ENCODE measurements around the gene SLC5A5. TPM values are rescaled to one million over a fixed set of nuclear protein-coding genes. Genes with fewer than 3 reads are reported as not detected.
"Not testable (repeated sequence)": the region's sequence is repeated elsewhere in the genome, so short reads cannot be mapped to it uniquely, and the experiment has no call there.

The SLC5A5 gene
- total and polyA plus RNA-seq, 3 experiments from 2014 or later = 0.33 to 1.7 (median 1.2) TPM

GRCh38 chr19:17881701-17882100 lies 10.0 kb downstream of the SLC5A5 start:
- Mint-ChIP-seq H3K9me3 (peaks cover 0 to 2% (median 0%) of the 10 kb centered on the region in 5 donors), H3K27ac (no peak overlapping the region), H3K27me3 (no peaks in the 10 kb centered on the region), H3K4me1 (no peaks in the 10 kb centered on the region), H3K4me3 (no peak overlapping the region), H3K36me3 (no peaks in the 10 kb centered on the region)
- Histone ChIP-seq H3K27ac (ENCODE audit: low read depth, low read length) (no peak overlapping the region), H3K4me1 (ENCODE audit: insufficient read depth, low read length) (no peaks in the 10 kb centered on the region), H3K27me3 (ENCODE audit: insufficient read depth, low read length, poor library complexity, severe bottlenecking) (no peaks in the 10 kb centered on the region), H3K9me3 (ENCODE audit: low read length) (no peaks in the 10 kb centered on the region), H3K36me3 (ENCODE audit: insufficient read depth, low read length) (no peaks in the 10 kb centered on the region), H3K4me3 (ENCODE audit: low read length) (no peak overlapping the region)
- CTCF ChIA-PET = no interaction called here
- POLR2A ChIA-PET = no interaction called here
- no peak for DNase-seq

- no peak for DNase-seq
- no peaks in the 10 kb centered on the region for H3K9me3 ChIP-seq (ENCODE audit: low read length)
- no peaks in the 10 kb centered on the region for H3K27me3 ChIP-seq (ENCODE audit: insufficient read depth, low read length, poor library complexity, severe bottlenecking)
- H3K27ac ChIP-seq (ENCODE audit: low read depth, low read length) = no peak overlapping the region
- Mint-ChIP-seq H3K27ac (no peak overlapping the region), H3K4me1 (no peaks in the 10 kb centered on the region), H3K9me3 (peaks cover 0 to 2% (median 0%) of the 10 kb centered on the region in 5 donors), H3K27me3 (no peaks in the 10 kb centered on the region), H3K36me3 (no peaks in the 10 kb centered on the region), H3K4me3 (no peak overlapping the region)
- no peaks in the 10 kb centered on the region for H3K36me3 ChIP-seq (ENCODE audit: insufficient read depth, low read length)
- H3K4me1 ChIP-seq (ENCODE audit: insufficient read depth, low read length) = no peaks in the 10 kb centered on the region
- POLR2A ChIA-PET = no interaction called here
- H3K4me3 ChIP-seq (ENCODE audit: low read length) = no peak overlapping the region
- CTCF ChIA-PET = no interaction called here
Observed at GRCh38 chr19:17883627-17884410, 12.1 kb downstream of the SLC5A5 start.

DNA sequence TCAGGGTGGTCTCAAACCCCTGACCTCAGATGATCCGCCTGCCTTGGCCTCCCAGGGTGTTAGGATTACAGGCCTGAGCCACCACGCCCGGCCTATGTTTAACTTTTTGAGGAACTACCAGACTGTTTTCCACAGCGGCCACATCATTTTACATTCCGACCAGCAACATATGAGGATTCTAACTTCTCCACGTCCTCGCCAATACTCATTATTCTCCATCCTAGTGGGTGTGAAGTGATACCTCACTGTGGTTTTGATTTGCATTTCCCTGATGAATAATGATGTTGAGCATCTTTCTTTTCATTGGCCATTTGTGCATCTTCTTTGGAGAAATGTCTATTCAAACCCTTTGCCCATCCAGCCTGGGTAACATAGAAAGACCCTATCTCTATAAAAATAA lies 14.8 kb downstream of the SLC5A5 start:
- Mint-ChIP-seq H3K4me1 (no peaks in the 10 kb centered on the region), H3K9me3 (peaks cover 0 to 2% (median 0%) of the 10 kb centered on the region in 5 donors), H3K27me3 (peaks cover 3 to 4% of the 10 kb centered on the region in 2 donors), H3K27ac (no peak overlapping the region), H3K36me3 (peaks cover 0 to 1% (median 0%) of the 10 kb centered on the region in 3 donors), H3K4me3 (no peak overlapping the region)
- ChIA-PET POLR2A (no interaction called here), CTCF (no interaction called here)
- Histone ChIP-seq H3K27ac (ENCODE audit: low read depth, low read length) (no peak overlapping the region), H3K9me3 (ENCODE audit: low read length) (no peaks in the 10 kb centered on the region), H3K4me3 (ENCODE audit: low read length) (no peak overlapping the region), H3K27me3 (ENCODE audit: insufficient read depth, low read length, poor library complexity, severe bottlenecking) (no peaks in the 10 kb centered on the region), H3K36me3 (ENCODE audit: insufficient read depth, low read length) (no peaks in the 10 kb centered on the region), H3K4me1 (ENCODE audit: insufficient read depth, low read length) (no peaks in the 10 kb centered on the region)
- DNase-seq = no peak

DNA sequence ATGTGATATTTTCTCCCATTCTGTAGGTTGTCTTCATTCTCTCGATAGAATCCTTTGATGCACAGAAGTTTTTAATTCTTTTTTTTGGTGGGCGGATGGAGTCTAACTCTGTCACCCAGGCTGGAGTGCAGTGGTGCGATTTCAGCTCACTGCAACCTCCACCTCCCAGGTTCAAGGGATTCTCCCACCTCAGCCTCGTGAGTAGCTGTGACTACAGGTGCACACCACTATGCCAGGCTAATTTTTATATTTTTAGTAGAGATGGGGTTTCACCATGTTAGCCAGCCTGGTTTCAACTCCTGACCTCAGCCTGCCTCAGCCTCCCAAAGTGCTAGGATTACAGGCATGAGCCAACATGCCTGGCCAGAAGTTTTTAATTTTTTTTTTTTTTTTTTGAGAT lies 15.5 kb downstream of the SLC5A5 start:
- H3K36me3 ChIP-seq (ENCODE audit: insufficient read depth, low read length); H3K27me3 Mint-ChIP-seq; H3K4me3 ChIP-seq (ENCODE audit: low read length); H3K9me3 ChIP-seq (ENCODE audit: low read length); H3K4me3 Mint-ChIP-seq; H3K36me3 Mint-ChIP-seq; H3K27ac ChIP-seq (ENCODE audit: low read depth, low read length); H3K4me1 ChIP-seq (ENCODE audit: insufficient read depth, low read length); POLR2A ChIA-PET; DNase-seq; H3K27me3 ChIP-seq (ENCODE audit: insufficient read depth, low read length, poor library complexity, severe bottlenecking); H3K9me3 Mint-ChIP-seq; H3K27ac Mint-ChIP-seq; H3K4me1 Mint-ChIP-seq: not testable (repeated sequence)
- CTCF ChIA-PET = interaction anchor here (0.7 kb wide), 1 partner anchor 445 kb away, joined by 3 read pairs; no protein-coding TSS in a partner anchor

DNA sequence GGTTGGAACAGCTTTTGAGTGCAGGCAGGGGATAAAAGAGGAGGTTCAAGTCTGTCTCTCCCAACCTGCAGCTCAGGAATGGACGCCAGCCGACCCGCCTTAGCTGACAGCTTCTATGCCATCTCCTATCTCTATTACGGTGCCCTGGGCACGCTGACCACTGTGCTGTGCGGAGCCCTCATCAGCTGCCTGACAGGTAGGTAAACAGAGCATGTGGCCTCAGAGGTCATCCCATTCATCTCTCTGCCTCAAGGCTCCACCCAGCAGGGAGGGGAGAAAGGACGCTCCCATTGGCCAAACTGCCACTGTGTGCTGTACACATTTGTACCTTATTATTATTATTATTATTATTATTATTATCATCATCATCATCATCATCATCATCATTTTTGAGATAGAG lies 16.5 kb downstream of the SLC5A5 start:
- Mint-ChIP-seq H3K27ac (no peak overlapping the region), H3K27me3 (peaks cover 4 to 6% of the 10 kb centered on the region in 2 donors), H3K9me3 (peaks cover 0 to 2% (median 0%) of the 10 kb centered on the region in 5 donors), H3K36me3 (peaks cover 0 to 1% (median 0%) of the 10 kb centered on the region in 3 donors), H3K4me1 (no peaks in the 10 kb centered on the region), H3K4me3 (no peak overlapping the region)
- Histone ChIP-seq H3K9me3 (ENCODE audit: low read length) (no peaks in the 10 kb centered on the region), H3K36me3 (ENCODE audit: insufficient read depth, low read length) (no peaks in the 10 kb centered on the region), H3K4me1 (ENCODE audit: insufficient read depth, low read length) (no peaks in the 10 kb centered on the region), H3K27me3 (ENCODE audit: insufficient read depth, low read length, poor library complexity, severe bottlenecking) (no peaks in the 10 kb centered on the region), H3K27ac (ENCODE audit: low read depth, low read length) (no peak overlapping the region), H3K4me3 (ENCODE audit: low read length) (no peak overlapping the region)
- ChIA-PET CTCF (no interaction called here), POLR2A (no interaction called here)
- no peak for DNase-seq

DNA sequence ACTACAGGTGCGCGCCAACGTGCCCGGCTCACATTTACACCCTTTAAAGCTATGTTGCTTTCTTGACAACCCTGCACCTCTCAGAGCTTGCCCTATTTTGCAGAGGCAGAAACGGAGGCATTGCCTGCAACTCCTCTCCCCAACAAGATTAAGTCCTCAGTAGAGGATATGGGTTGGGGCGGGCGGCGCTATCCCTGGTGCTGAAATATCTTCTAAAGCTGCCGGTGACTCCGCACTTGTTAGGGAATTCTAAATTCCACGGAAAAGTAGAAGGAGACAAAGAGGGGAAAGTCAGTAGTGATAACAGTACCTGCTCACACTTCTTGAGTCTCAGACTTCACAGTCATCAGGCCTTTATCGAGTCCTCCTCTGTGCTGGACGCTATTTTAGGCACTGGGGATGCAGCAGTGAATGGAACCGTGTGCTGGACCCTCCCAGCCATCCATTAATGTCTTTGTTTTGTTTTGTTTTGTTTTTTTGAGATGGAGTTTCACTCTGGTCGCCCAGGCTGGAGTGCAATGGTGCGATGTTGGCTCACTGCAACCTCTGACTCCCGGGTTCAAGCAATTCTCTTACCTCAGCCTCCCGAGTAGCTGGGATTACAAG lies 18.0 kb downstream of the SLC5A5 start:
- H3K27me3 Mint-ChIP-seq = peaks cover 5 to 8% of the 10 kb centered on the region in 2 donors
- no peaks in the 10 kb centered on the region for H3K36me3 ChIP-seq (ENCODE audit: insufficient read depth, low read length)
- ChIA-PET CTCF (no interaction called here), POLR2A (no interaction called here)
- H3K27ac ChIP-seq (ENCODE audit: low read depth, low read length) = no peak overlapping the region
- no peak overlapping the region for H3K4me3 ChIP-seq (ENCODE audit: low read length)
- DNase-seq = no peak
- H3K4me1 ChIP-seq (ENCODE audit: insufficient read depth, low read length) = no peaks in the 10 kb centered on the region
- no peak overlapping the region for H3K4me3 Mint-ChIP-seq
- H3K9me3 Mint-ChIP-seq = no peaks in the 10 kb centered on the region
- H3K9me3 ChIP-seq (ENCODE audit: low read length) = no peaks in the 10 kb centered on the region
- H3K4me1 Mint-ChIP-seq = no peaks in the 10 kb centered on the region
- no peak overlapping the region for H3K27ac Mint-ChIP-seq
- peaks cover 0 to 1% (median 0%) of the 10 kb centered on the region in 3 donors for H3K36me3 Mint-ChIP-seq
- no peaks in the 10 kb centered on the region for H3K27me3 ChIP-seq (ENCODE audit: insufficient read depth, low read length, poor library complexity, severe bottlenecking)

DNA sequence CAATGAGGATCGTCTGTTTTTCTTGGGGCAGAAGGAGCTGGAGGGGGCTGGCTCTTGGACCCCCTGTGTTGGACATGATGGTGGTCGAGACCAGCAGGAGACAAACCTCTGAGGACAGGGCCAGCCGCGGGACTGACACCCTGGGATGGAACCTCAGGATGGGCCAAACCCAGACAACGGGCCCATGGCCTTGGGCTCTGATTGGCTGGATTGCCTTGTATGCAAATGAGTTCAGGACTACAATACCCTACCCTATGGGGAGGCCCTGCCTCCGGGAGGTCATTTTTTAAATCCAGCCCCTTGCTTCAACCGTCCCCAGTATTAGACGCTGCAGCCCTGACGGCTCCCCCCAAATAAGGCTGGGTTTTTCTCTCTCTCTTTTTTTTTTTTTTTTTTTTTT lies 22.0 kb downstream of the SLC5A5 start:
- DNase-seq = no peak
- CTCF ChIA-PET = no interaction called here
- H3K27ac Mint-ChIP-seq = no peak overlapping the region
- no peak overlapping the region for H3K4me3 Mint-ChIP-seq
- no peaks in the 10 kb centered on the region for H3K9me3 Mint-ChIP-seq
- POLR2A ChIA-PET = interaction anchor here (0.7 kb wide), 1 partner anchor 56 kb away, joined by 4 read pairs; no protein-coding TSS in a partner anchor
- H3K27me3 Mint-ChIP-seq = peaks cover 11 to 17% of the 10 kb centered on the region in 2 donors
- no peak overlapping the region for H3K27ac ChIP-seq (ENCODE audit: low read depth, low read length)
- H3K9me3 ChIP-seq (ENCODE audit: low read length) = no peaks in the 10 kb centered on the region
- no peaks in the 10 kb centered on the region for H3K4me1 ChIP-seq (ENCODE audit: insufficient read depth, low read length)
- H3K36me3 ChIP-seq (ENCODE audit: insufficient read depth, low read length) = no peaks in the 10 kb centered on the region
- H3K4me1 Mint-ChIP-seq = no peaks in the 10 kb centered on the region
- no peak overlapping the region for H3K4me3 ChIP-seq (ENCODE audit: low read length)
- H3K36me3 Mint-ChIP-seq = peaks cover 0 to 1% (median 0%) of the 10 kb centered on the region in 3 donors
- H3K27me3 ChIP-seq (ENCODE audit: insufficient read depth, low read length, poor library complexity, severe bottlenecking) = peaks cover 3% of the 10 kb centered on the region

DNA sequence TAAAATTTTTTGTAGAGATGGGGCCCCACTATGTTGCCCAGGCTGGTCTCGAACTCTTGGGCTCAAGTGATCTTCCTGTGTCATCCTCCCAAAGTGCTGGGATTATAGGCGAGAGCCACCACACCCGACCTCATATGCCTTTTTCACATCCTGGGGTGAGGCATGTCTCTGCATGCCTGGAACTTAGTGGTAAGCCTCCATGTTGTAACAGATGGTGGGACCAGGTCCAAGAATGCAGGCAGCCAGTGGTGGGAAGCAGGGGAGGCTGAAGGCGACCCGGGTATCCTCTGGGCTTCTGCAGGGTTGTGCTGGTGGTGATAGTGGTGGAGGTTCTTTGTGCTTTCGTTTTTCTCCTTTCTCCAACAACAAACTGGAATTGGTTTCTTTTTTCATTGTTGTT lies 31.0 kb downstream of the SLC5A5 start:
- Histone ChIP-seq H3K4me1 (ENCODE audit: insufficient read depth, low read length) (no peaks in the 10 kb centered on the region), H3K27ac (ENCODE audit: low read depth, low read length) (no peak overlapping the region), H3K36me3 (ENCODE audit: insufficient read depth, low read length) (no peaks in the 10 kb centered on the region), H3K27me3 (ENCODE audit: insufficient read depth, low read length, poor library complexity, severe bottlenecking) (peaks cover under 1% of the 10 kb centered on the region), H3K9me3 (ENCODE audit: low read length) (no peaks in the 10 kb centered on the region), H3K4me3 (ENCODE audit: low read length) (no peak overlapping the region)
- H3K27me3 Mint-ChIP-seq = peaks cover 19 to 39% of the 10 kb centered on the region in 2 donors
- POLR2A ChIA-PET = no interaction called here
- CTCF ChIA-PET = no interaction called here
- no peak for DNase-seq
- no peaks in the 10 kb centered on the region for H3K36me3 Mint-ChIP-seq
- no peak overlapping the region for H3K4me3 Mint-ChIP-seq
- H3K4me1 Mint-ChIP-seq = no peaks in the 10 kb centered on the region
- no peak overlapping the region for H3K27ac Mint-ChIP-seq
- H3K9me3 Mint-ChIP-seq = peaks cover 0 to 2% (median 0%) of the 10 kb centered on the region in 5 donors

Measured in CD8-positive, alpha-beta memory T cell (primary cell).